ENCODE results near the gene LRMDA. TPM values are rescaled to one million over a fixed set of nuclear protein-coding genes. Genes with fewer than 3 reads are reported as not detected.

LRMDA gene
- total RNA-seq, 2 experiments from 2014 or later, result not detected

GRCh38 chr10:75472685-75473084, 41.3 kb downstream of the LRMDA start:
- no peak for ATAC-seq (ENCODE audit: low read depth)
- no peak for DNase-seq
- Mint-ChIP-seq H3K9me3 (no peaks in the 10 kb centered on the region), H3K27ac (no peak overlapping the region), H3K4me3 (no peak overlapping the region), H3K27me3 (no peaks in the 10 kb centered on the region), H3K4me1 (peaks cover 1% of the 10 kb centered on the region), H3K36me3 (no peaks in the 10 kb centered on the region)
- POLR2A ChIA-PET, result no interaction called here

- POLR2A ChIA-PET, result no interaction called here
- no peak for DNase-seq
- Mint-ChIP-seq H3K4me3 (no peak overlapping the region), H3K9me3 (no peaks in the 10 kb centered on the region), H3K27me3 (no peaks in the 10 kb centered on the region), H3K27ac (no peak overlapping the region), H3K36me3 (no peaks in the 10 kb centered on the region), H3K4me1 (peaks cover 1% of the 10 kb centered on the region)
- ATAC-seq (ENCODE audit: low read depth), result no peak
These were observed 42.7 kb downstream of the LRMDA start for GRCh38 chr10:75474106-75474505.

GRCh38 chr10:75475460-75476182, 44.2 kb downstream of the LRMDA start:
- POLR2A ChIA-PET, result no interaction called here
- no peak overlapping the region for H3K27ac Mint-ChIP-seq
- ATAC-seq (ENCODE audit: low read depth), result no peak

GRCh38 chr10:75476569-75476968, 45.1 kb downstream of the LRMDA start:
- no peaks in the 10 kb centered on the region for H3K27me3 Mint-ChIP-seq
- POLR2A ChIA-PET, result no interaction called here
- no peak overlapping the region for H3K27ac Mint-ChIP-seq
- DNase-seq (no peak), ATAC-seq (ENCODE audit: low read depth) (no peak)
- H3K4me3 Mint-ChIP-seq, result no peak overlapping the region
- H3K36me3 Mint-ChIP-seq, result no peaks in the 10 kb centered on the region
- H3K9me3 Mint-ChIP-seq, result no peaks in the 10 kb centered on the region
- H3K4me1 Mint-ChIP-seq, result peaks cover 1% of the 10 kb centered on the region

More at GRCh38 chr10:75475460-75476182, 44.2 kb downstream of the LRMDA start:
- H3K4me1 Mint-ChIP-seq, result peaks cover 1% of the 10 kb centered on the region
- no peaks in the 10 kb centered on the region for H3K27me3 Mint-ChIP-seq
- no peak overlapping the region for H3K4me3 Mint-ChIP-seq
- no peaks in the 10 kb centered on the region for H3K36me3 Mint-ChIP-seq
- no peaks in the 10 kb centered on the region for H3K9me3 Mint-ChIP-seq
- DNase-seq, result no peak

GRCh38 chr10:75476985-75477384, 45.6 kb downstream of the LRMDA start:
- POLR2A ChIA-PET, result no interaction called here

GRCh38 chr10:75477680-75478079, 46.3 kb downstream of the LRMDA start:
- no peaks in the 10 kb centered on the region for H3K9me3 Mint-ChIP-seq
- H3K27me3 Mint-ChIP-seq, result no peaks in the 10 kb centered on the region
- no peaks in the 10 kb centered on the region for H3K4me1 Mint-ChIP-seq
- DNase-seq, result no peak
- H3K36me3 Mint-ChIP-seq, result no peaks in the 10 kb centered on the region
- H3K4me3 Mint-ChIP-seq, result no peak overlapping the region
- POLR2A ChIA-PET, result no interaction called here
- H3K27ac Mint-ChIP-seq, result no peak overlapping the region
- ATAC-seq (ENCODE audit: low read depth), result no peak

More at GRCh38 chr10:75476985-75477384, 45.6 kb downstream of the LRMDA start:
- DNase-seq, result no peak
- Mint-ChIP-seq H3K4me3 (no peak overlapping the region), H3K27ac (no peak overlapping the region), H3K4me1 (peaks cover 1% of the 10 kb centered on the region), H3K36me3 (no peaks in the 10 kb centered on the region), H3K27me3 (no peaks in the 10 kb centered on the region), H3K9me3 (no peaks in the 10 kb centered on the region)
- no peak for ATAC-seq (ENCODE audit: low read depth)

GRCh38 chr10:75480374-75480773, 49.0 kb downstream of the LRMDA start:
- POLR2A ChIA-PET, result no interaction called here
- ATAC-seq (ENCODE audit: low read depth), result no peak
- no peak overlapping the region for H3K4me3 Mint-ChIP-seq
- H3K36me3 Mint-ChIP-seq, result no peaks in the 10 kb centered on the region
- no peaks in the 10 kb centered on the region for H3K27me3 Mint-ChIP-seq
- H3K9me3 Mint-ChIP-seq, result no peaks in the 10 kb centered on the region
- no peak for DNase-seq
- no peaks in the 10 kb centered on the region for H3K4me1 Mint-ChIP-seq
- H3K27ac Mint-ChIP-seq, result no peak overlapping the region

- DNase-seq, result no peak
- no peaks in the 10 kb centered on the region for H3K36me3 Mint-ChIP-seq
- no peaks in the 10 kb centered on the region for H3K4me1 Mint-ChIP-seq
- no peak for ATAC-seq (ENCODE audit: low read depth)
- POLR2A ChIA-PET, result no interaction called here
- peaks cover 3% of the 10 kb centered on the region for H3K27me3 Mint-ChIP-seq
- no peaks in the 10 kb centered on the region for H3K9me3 Mint-ChIP-seq
- no peak overlapping the region for H3K27ac Mint-ChIP-seq
- no peak overlapping the region for H3K4me3 Mint-ChIP-seq
These were observed 51.8 kb downstream of the LRMDA start for GRCh38 chr10:75483188-75483587.

GRCh38 chr10:75484717-75485116, 53.3 kb downstream of the LRMDA start:
- Mint-ChIP-seq H3K27ac (no peak overlapping the region), H3K27me3 (peaks cover 3% of the 10 kb centered on the region), H3K4me3 (no peak overlapping the region), H3K9me3 (no peaks in the 10 kb centered on the region), H3K4me1 (no peaks in the 10 kb centered on the region), H3K36me3 (no peaks in the 10 kb centered on the region)
- DNase-seq (no peak), ATAC-seq (ENCODE audit: low read depth) (no peak)
- POLR2A ChIA-PET, result no interaction called here

- peaks cover 3% of the 10 kb centered on the region for H3K27me3 Mint-ChIP-seq
- no peak overlapping the region for H3K27ac Mint-ChIP-seq
- H3K36me3 Mint-ChIP-seq, result no peaks in the 10 kb centered on the region
- no peak for DNase-seq
- no peak for ATAC-seq (ENCODE audit: low read depth)
- POLR2A ChIA-PET, result no interaction called here
- no peaks in the 10 kb centered on the region for H3K9me3 Mint-ChIP-seq
- no peaks in the 10 kb centered on the region for H3K4me1 Mint-ChIP-seq
- H3K4me3 Mint-ChIP-seq, result no peak overlapping the region
These were observed 55.2 kb downstream of the LRMDA start for GRCh38 chr10:75486591-75486990.

GRCh38 chr10:75487087-75487754, 55.8 kb downstream of the LRMDA start:
- Mint-ChIP-seq H3K27me3 (peaks cover 4% of the 10 kb centered on the region), H3K36me3 (no peaks in the 10 kb centered on the region), H3K27ac (no peak overlapping the region), H3K9me3 (no peaks in the 10 kb centered on the region), H3K4me1 (no peaks in the 10 kb centered on the region), H3K4me3 (no peak overlapping the region)
- ATAC-seq (ENCODE audit: low read depth), result no peak
- DNase-seq, result no peak
- POLR2A ChIA-PET, result no interaction called here

GRCh38 chr10:75487755-75488125, 56.3 kb downstream of the LRMDA start:
- POLR2A ChIA-PET, result no interaction called here
- H3K4me3 Mint-ChIP-seq, result no peak overlapping the region
- DNase-seq, result no peak

GRCh38 chr10:75492173-75492925, 60.9 kb downstream of the LRMDA start:
- POLR2A ChIA-PET, result no interaction called here
- H3K9me3 Mint-ChIP-seq, result no peaks in the 10 kb centered on the region

More at GRCh38 chr10:75487755-75488125, 56.3 kb downstream of the LRMDA start:
- Mint-ChIP-seq H3K27me3 (peaks cover 7% of the 10 kb centered on the region), H3K27ac (no peak overlapping the region), H3K9me3 (no peaks in the 10 kb centered on the region), H3K36me3 (no peaks in the 10 kb centered on the region), H3K4me1 (no peaks in the 10 kb centered on the region)
- no peak for ATAC-seq (ENCODE audit: low read depth)

GRCh38 chr10:75493464-75493863, 62.0 kb downstream of the LRMDA start:
- POLR2A ChIA-PET, result no interaction called here
- Mint-ChIP-seq H3K36me3 (no peaks in the 10 kb centered on the region), H3K4me1 (no peaks in the 10 kb centered on the region), H3K9me3 (no peaks in the 10 kb centered on the region), H3K27ac (no peak overlapping the region), H3K4me3 (no peak overlapping the region), H3K27me3 (peaks cover 6% of the 10 kb centered on the region)
- ATAC-seq (ENCODE audit: low read depth), result no peak
- DNase-seq, result no peak

More at GRCh38 chr10:75492173-75492925, 60.9 kb downstream of the LRMDA start:
- H3K36me3 Mint-ChIP-seq, result no peaks in the 10 kb centered on the region
- peaks cover 6% of the 10 kb centered on the region for H3K27me3 Mint-ChIP-seq
- H3K27ac Mint-ChIP-seq, result no peak overlapping the region
- H3K4me3 Mint-ChIP-seq, result no peak overlapping the region
- DNase-seq, result no peak
- H3K4me1 Mint-ChIP-seq, result no peaks in the 10 kb centered on the region
- no peak for ATAC-seq (ENCODE audit: low read depth)
